ENCODE data around the gene RAP2A.

Gene RAP2A

GRCh38 chr13:97446448-97446847 lies 12.5 kb downstream of the RAP2A start:
- no peak for DNase-seq (ENCODE audit: low read depth, low spot score)

GRCh38 chr13:97448503-97449251 lies 14.7 kb downstream of the RAP2A start:
- no peak for DNase-seq (ENCODE audit: low read depth, low spot score)

GRCh38 chr13:97454699-97455098 lies 20.7 kb downstream of the RAP2A start:
- DNase-seq (ENCODE audit: low read depth, low spot score) = no peak

GRCh38 chr13:97456047-97456446 lies 22.1 kb downstream of the RAP2A start:
- no peak for DNase-seq (ENCODE audit: low read depth, low spot score)

GRCh38 chr13:97459215-97459777 lies 25.3 kb downstream of the RAP2A start:
- DNase-seq (ENCODE audit: low read depth, low spot score) = no peak

GRCh38 chr13:97460004-97460775 lies 26.2 kb downstream of the RAP2A start:
- no peak for DNase-seq (ENCODE audit: low read depth, low spot score)

- DNase-seq (ENCODE audit: low read depth, low spot score) = no peak
These were observed 26.9 kb downstream of the RAP2A start for GRCh38 chr13:97460853-97461252.

GRCh38 chr13:97464561-97464960 lies 30.6 kb downstream of the RAP2A start:
- no peak for DNase-seq (ENCODE audit: low read depth, low spot score)

- DNase-seq (ENCODE audit: low read depth, low spot score) = no peak
These were observed 32.8 kb downstream of the RAP2A start for GRCh38 chr13:97466722-97467121.

GRCh38 chr13:97468331-97468730 lies 34.4 kb downstream of the RAP2A start:
- DNase-seq (ENCODE audit: low read depth, low spot score) = no peak

- DNase-seq (ENCODE audit: low read depth, low spot score) = no peak
These were observed 37.7 kb downstream of the RAP2A start for GRCh38 chr13:97471711-97472110.

- DNase-seq (ENCODE audit: low read depth, low spot score) = no peak
These were observed 40.5 kb downstream of the RAP2A start for GRCh38 chr13:97474349-97474980.

GRCh38 chr13:97475011-97475410 lies 41.0 kb downstream of the RAP2A start:
- no peak for DNase-seq (ENCODE audit: low read depth, low spot score)

- no peak for DNase-seq (ENCODE audit: low read depth, low spot score)
These were observed 43.9 kb downstream of the RAP2A start for GRCh38 chr13:97477844-97478243.

GRCh38 chr13:97478247-97478646 lies 44.3 kb downstream of the RAP2A start:
- DNase-seq (ENCODE audit: low read depth, low spot score) = no peak

- DNase-seq (ENCODE audit: low read depth, low spot score) = no peak
These were observed 49.5 kb downstream of the RAP2A start for GRCh38 chr13:97483465-97483864.

GRCh38 chr13:97484301-97484700 lies 50.3 kb downstream of the RAP2A start:
- no peak for DNase-seq (ENCODE audit: low read depth, low spot score)

- no peak for DNase-seq (ENCODE audit: low read depth, low spot score)
These were observed 51.4 kb downstream of the RAP2A start for GRCh38 chr13:97485320-97485719.

GRCh38 chr13:97490702-97491307 lies 56.8 kb downstream of the RAP2A start:
- no peak for DNase-seq (ENCODE audit: low read depth, low spot score)

GRCh38 chr13:97491452-97491851 lies 57.5 kb downstream of the RAP2A start:
- no peak for DNase-seq (ENCODE audit: low read depth, low spot score)

GRCh38 chr13:97492257-97492656 lies 58.3 kb downstream of the RAP2A start:
- no peak for DNase-seq (ENCODE audit: low read depth, low spot score)
